ENCODE results near the gene DPH5. TPM values are rescaled to one million over a fixed set of nuclear protein-coding genes. Genes with fewer than 3 reads are reported as not detected.

The DPH5 gene
- total RNA-seq, 4 donors from 2014 or later: 3.0 to 26.4 (median 8.5) TPM

DNA sequence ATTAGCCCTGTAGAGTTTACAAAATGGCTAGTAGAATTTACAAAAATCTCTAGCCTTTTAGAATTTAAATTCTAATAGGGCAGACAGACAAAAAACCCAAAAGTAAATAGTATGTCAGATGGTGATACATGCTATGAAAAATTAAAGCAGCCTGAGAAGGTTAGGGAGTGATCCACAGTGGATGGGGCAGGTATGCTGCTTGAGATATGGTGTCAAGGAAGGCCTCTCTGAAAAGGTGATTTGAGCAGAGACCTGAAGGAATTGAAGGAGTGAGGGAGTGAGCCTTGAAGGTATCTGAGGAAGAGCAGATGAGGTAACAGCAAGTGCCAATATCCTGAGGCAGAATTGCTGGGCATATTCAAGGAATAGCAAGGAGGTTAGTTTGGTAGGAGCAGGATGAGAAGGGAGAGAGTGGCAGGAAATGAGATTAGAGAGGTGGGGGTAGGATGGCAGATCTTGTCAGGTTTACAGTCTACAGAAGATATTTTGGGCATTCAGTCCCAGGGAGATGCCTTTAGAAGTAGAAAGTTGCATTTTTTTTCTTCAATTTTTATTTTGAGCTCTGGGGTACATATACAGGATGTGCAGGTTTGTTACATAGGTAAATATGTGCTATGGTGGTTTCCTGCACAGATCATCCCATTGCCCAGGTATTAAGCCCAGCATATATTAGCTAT lies 40.8 kb upstream of the DPH5 start:
- Histone ChIP-seq H3K4me1 (no peaks in the 10 kb centered on the region), H3K27ac (no peak overlapping the region), H3K36me3 (no peaks in the 10 kb centered on the region), H3K4me3 (no peak overlapping the region), H3K9me3 (no peaks in the 10 kb centered on the region), H3K27me3 (no peaks in the 10 kb centered on the region)
- TF ChIP-seq POLR2A (IDR thresholded peaks at IDR 0.05) (no peak), CTCF (IDR thresholded peaks at IDR 0.05) (no peak)
- DNase-seq: no peak

DNA sequence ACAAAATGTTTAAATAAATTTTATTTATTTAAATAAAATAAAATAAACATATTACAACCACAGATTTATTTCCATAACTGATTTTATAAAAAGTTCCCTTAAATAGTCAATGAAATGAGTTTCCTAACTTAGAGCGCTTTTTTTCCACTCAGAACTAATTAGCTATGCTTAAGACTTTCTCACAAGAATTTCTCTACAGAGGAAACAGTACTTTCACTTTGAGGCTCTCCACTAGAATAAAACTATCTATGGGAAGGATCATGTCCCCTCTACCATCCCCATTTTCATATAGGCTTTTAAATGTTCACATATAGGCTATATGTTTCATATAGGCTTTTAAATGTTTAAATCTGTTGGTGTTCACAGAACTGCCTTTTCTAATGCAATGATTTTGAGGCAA lies 40.0 kb upstream of the DPH5 start:
- Histone ChIP-seq H3K36me3 (no peaks in the 10 kb centered on the region), H3K9me3 (no peaks in the 10 kb centered on the region), H3K27me3 (no peaks in the 10 kb centered on the region), H3K27ac (no peak overlapping the region), H3K4me1 (no peaks in the 10 kb centered on the region), H3K4me3 (no peak overlapping the region)
- DNase-seq: no peak
- TF ChIP-seq POLR2A (IDR thresholded peaks at IDR 0.05) (no peak), CTCF (IDR thresholded peaks at IDR 0.05) (no peak)

DNA sequence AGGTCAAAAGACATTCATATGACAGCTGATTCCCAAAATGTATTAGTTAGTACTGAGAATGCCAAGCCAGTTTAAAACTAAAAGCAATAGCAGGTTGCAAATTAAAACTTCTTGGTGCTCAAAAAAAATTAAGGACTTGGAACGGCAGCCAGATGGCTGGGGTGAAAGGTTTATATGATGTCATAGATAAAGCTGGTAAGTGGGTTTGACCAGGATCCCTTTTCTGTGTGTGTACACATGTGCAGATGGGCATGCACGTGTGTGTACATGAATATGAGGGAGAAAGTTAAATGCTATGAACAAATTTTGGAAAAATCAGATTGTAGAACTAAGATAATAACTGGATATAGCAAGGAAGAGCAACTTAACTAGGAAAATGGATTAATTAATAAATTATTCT lies 39.1 kb upstream of the DPH5 start:
- TF ChIP-seq CTCF (IDR thresholded peaks at IDR 0.05) (no peak), POLR2A (IDR thresholded peaks at IDR 0.05) (no peak)
- no peaks in the 10 kb centered on the region for H3K36me3 ChIP-seq
- no peaks in the 10 kb centered on the region for H3K9me3 ChIP-seq
- H3K27ac ChIP-seq: no peak overlapping the region
- DNase-seq: no peak
- H3K4me1 ChIP-seq: no peaks in the 10 kb centered on the region
- H3K4me3 ChIP-seq: no peak overlapping the region
- H3K27me3 ChIP-seq: no peaks in the 10 kb centered on the region

- TF ChIP-seq POLR2A (IDR thresholded peaks at IDR 0.05): no peak
- TF ChIP-seq CTCF (IDR thresholded peaks at IDR 0.05): no peak
- H3K27me3 ChIP-seq: no peaks in the 10 kb centered on the region
- no peaks in the 10 kb centered on the region for H3K9me3 ChIP-seq
- no peak for DNase-seq
- H3K4me1 ChIP-seq: no peaks in the 10 kb centered on the region
- no peak overlapping the region for H3K27ac ChIP-seq
- no peak overlapping the region for H3K4me3 ChIP-seq
- no peaks in the 10 kb centered on the region for H3K36me3 ChIP-seq
Measured at GRCh38 chr1:101060992-101061391, 35.4 kb upstream of the DPH5 start.

DNA sequence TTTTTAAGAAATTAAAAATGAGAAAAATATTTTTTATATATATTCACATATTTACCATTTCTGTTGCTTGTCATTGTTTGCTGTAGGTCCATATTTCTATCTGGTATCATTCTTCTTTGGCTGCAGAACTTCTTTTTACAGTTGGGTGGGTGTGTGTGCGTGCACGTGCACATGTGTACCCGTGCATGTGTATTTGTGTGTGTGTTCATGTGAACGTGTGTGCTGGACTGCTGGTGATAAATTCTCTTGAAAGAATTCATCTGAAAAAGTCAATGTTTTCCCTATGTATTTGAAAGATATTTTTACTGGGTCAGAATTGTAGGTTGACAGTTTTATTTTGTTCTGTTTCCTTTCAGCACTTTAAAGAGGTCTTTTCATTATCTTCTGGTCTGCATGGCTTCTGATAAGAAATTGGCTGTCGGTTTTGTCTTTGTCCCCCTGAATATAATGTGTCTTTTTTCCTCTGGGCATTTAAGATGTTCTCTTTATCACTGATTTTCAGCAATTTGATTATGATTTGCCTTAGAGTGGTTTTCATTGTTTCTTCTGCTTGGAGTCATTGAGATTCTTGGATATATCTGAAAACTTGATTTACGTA lies 34.5 kb upstream of the DPH5 start:
- DNase-seq: no peak
- Histone ChIP-seq H3K4me3 (no peak overlapping the region), H3K9me3 (no peaks in the 10 kb centered on the region), H3K27ac (no peak overlapping the region), H3K27me3 (no peaks in the 10 kb centered on the region), H3K36me3 (no peaks in the 10 kb centered on the region), H3K4me1 (no peaks in the 10 kb centered on the region)
- TF ChIP-seq CTCF (IDR thresholded peaks at IDR 0.05): no peak
- no peak for TF ChIP-seq POLR2A (IDR thresholded peaks at IDR 0.05)
